Measurements from ENCODE around the gene ARPC2. TPM values are rescaled to one million over a fixed set of nuclear protein-coding genes. Genes with fewer than 3 reads are reported as not detected.

Gene ARPC2
- total and polyA plus RNA-seq, 2 of the 13 experiments (the other 11 are each of a cell fraction or from before 2014, with no cell fraction given), result 168 to 303 TPM

- TF ChIP-seq ZNF12 (CRISPR knock-in tag; IDR thresholded peaks at IDR 0.05) (0 out of 2 replicates have a peak, but pooled peaks have one; percentile 32), MEF2D (CRISPR knock-in tag; IDR thresholded peaks at IDR 0.05) (no peak), HNF4A (CRISPR knock-in tag; IDR thresholded peaks at IDR 0.05) (peak; percentile 88), BORCS8-MEF2B (CRISPR knock-in tag; IDR thresholded peaks at IDR 0.05) (no peak), ZNF891 (CRISPR knock-in tag; IDR thresholded peaks at IDR 0.05) (peak; percentile 67), TCF7L2 (IDR thresholded peaks at IDR 0.05; ENCODE audit: low read depth, low read length) (no peak), YEATS2 (CRISPR knock-in tag; IDR thresholded peaks at IDR 0.05; ENCODE audit: borderline replicate concordance) (peak; percentile 46; the same call in 1 of the 2 replicates), YY1 (IDR thresholded peaks at IDR 0.05; ENCODE audit: insufficient read depth, insufficient replicate concordance, low read depth, low read length) (no peak), FOSL2 (CRISPR knock-in tag; IDR thresholded peaks at IDR 0.05) (peak; percentile 69), MXD3 (CRISPR knock-in tag; IDR thresholded peaks at IDR 0.05) (peak; percentile 29; the same call in 1 of the 2 replicates), ESRRA (CRISPR knock-in tag; IDR thresholded peaks at IDR 0.05; ENCODE audit: low read depth) (peak; percentile 28; the same call in 1 of the 2 replicates), ZNF501 (CRISPR knock-in tag; IDR thresholded peaks at IDR 0.05) (no peak), POGK (CRISPR knock-in tag; conservative IDR thresholded peaks at IDR 0.05) (0 out of 2 replicates have a peak, but pooled peaks have one; percentile 29), TBX3 (IDR thresholded peaks at IDR 0.05; ENCODE audit: borderline replicate concordance) (no peak), ATF2 (CRISPR knock-in tag; IDR thresholded peaks at IDR 0.05) (0 out of 2 replicates have a peak, but pooled peaks have one; percentile 11), ZNF75D (CRISPR knock-in tag; IDR thresholded peaks at IDR 0.05; ENCODE audit: borderline replicate concordance) (no peak), PITX1 (CRISPR knock-in tag; IDR thresholded peaks at IDR 0.05) (peak; percentile 63), ZNF33B (CRISPR knock-in tag; IDR thresholded peaks at IDR 0.05) (no peak), DNMT1 (CRISPR knock-in tag; IDR thresholded peaks at IDR 0.05) (0 out of 2 replicates have a peak, but pooled peaks have one; percentile 67), ZNF878 (CRISPR knock-in tag; IDR thresholded peaks at IDR 0.05) (no peak), SNAPC5 (CRISPR knock-in tag; IDR thresholded peaks at IDR 0.05; ENCODE audit: borderline replicate concordance) (no peak), ZNF512B (CRISPR knock-in tag; IDR thresholded peaks at IDR 0.05; ENCODE audit: borderline replicate concordance) (peak; percentile 45; the same call in 1 of the 2 replicates), PHF8 (CRISPR knock-in tag; IDR thresholded peaks at IDR 0.05) (0 out of 2 replicates have a peak, but pooled peaks have one; percentile 24), POLR2A (IDR thresholded peaks at IDR 0.05; ENCODE audit: insufficient read depth in 1 of 2, low read depth in 2 of 2, low read length in 2 of 2) (no peak)
Observed at GRCh38 chr2:218284106-218284811, 67.3 kb downstream of the ARPC2 start (continued).
